ENCODE results near the gene ZNF343. TPM values are rescaled to one million over a fixed set of nuclear protein-coding genes. Genes with fewer than 3 reads are reported as not detected.

ZNF343 gene
- total and polyA plus RNA-seq, 8 donors = 0.58 to 14.3 (median 4.4) TPM

DNA sequence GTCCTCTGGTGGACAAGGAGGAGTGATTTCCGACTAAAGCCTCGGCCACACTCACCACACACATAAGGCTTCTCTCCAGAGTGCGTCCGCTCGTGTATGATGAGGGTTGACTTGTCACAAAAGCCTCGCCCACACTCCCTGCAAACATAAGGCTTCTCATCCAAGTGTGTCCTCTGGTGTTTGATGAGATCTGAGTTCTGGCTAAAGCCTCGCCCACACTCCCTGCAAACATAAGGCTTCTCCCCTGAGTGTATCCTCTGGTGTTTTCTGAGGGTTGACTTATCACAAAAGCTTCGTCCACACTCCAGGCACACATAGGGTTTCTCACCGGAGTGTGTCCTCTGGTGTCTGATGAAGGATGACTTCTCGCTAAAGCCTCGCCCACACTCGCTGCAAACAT lies 25.2 kb downstream of the ZNF343 start:
- Histone ChIP-seq H3K4me3 (no peak overlapping the region), H3K27me3 (no peaks in the 10 kb centered on the region), H3K36me3 (peaks cover 24 to 87% (median 86%) of the 10 kb centered on the region in 4 donors), H3K4me1 (no peaks in the 10 kb centered on the region), H3K9me3 (peaks cover 0 to 7% (median 4%) of the 10 kb centered on the region in 4 donors), H3K27ac (no peak overlapping the region)
- intact Hi-C loops (cut with DNase I; ENCODE audit: low total_unique reads) = no loop called here
- WGBS, 5 donors = 94 to 98% (median 95%) methylated on average over 12 of the region's 12 CpGs
- no peak for DNase-seq
- TF ChIP-seq EP300 (IDR thresholded peaks at IDR 0.05) (no peak), POLR2A (IDR thresholded peaks at IDR 0.05) (no peak), POLR2AphosphoS5 (IDR thresholded peaks at IDR 0.05) (no peak)
- TF ChIP-seq, protein P1, sequence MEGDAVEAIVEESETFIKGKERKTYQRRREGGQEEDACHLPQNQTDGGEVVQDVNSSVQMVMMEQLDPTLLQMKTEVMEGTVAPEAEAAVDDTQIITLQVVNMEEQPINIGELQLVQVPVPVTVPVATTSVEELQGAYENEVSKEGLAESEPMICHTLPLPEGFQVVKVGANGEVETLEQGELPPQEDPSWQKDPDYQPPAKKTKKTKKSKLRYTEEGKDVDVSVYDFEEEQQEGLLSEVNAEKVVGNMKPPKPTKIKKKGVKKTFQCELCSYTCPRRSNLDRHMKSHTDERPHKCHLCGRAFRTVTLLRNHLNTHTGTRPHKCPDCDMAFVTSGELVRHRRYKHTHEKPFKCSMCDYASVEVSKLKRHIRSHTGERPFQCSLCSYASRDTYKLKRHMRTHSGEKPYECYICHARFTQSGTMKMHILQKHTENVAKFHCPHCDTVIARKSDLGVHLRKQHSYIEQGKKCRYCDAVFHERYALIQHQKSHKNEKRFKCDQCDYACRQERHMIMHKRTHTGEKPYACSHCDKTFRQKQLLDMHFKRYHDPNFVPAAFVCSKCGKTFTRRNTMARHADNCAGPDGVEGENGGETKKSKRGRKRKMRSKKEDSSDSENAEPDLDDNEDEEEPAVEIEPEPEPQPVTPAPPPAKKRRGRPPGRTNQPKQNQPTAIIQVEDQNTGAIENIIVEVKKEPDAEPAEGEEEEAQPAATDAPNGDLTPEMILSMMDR (IDR thresholded peaks at IDR 0.05) = no peak

DNA sequence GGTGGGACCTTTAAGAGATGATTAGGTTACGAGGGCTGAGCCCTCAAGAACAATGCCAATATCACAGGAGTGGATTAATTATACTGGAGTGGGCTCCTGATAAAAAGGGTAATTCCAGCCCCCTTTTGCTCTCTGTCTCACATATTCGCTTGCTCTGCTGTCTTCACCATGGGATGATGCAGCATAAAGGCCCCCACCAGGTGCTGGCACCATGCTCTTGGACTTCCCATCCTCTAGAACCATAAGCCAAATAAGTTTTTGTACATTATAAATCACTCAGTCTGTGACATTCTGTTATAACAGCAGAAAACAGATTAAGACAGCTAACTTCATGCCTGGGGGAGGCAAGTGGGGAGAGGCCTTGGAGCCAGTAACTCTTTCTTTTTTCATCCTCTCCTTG lies 28.3 kb downstream of the ZNF343 start:
- TF ChIP-seq POLR2A (IDR thresholded peaks at IDR 0.05) (no peak), POLR2AphosphoS5 (IDR thresholded peaks at IDR 0.05) (no peak), EP300 (IDR thresholded peaks at IDR 0.05) (no peak)
- TF ChIP-seq, protein P1 (IDR thresholded peaks at IDR 0.05) = no peak
- no peak overlapping the region for H3K4me3 ChIP-seq
- 95 to 100% (median 98%) methylated on average over 2 of the region's 2 CpGs for WGBS, 5 donors
- no peak for DNase-seq
- H3K4me1 ChIP-seq = peaks cover 0 to 9% (median 4%) of the 10 kb centered on the region in 4 donors
- peaks cover 0 to 7% (median 4%) of the 10 kb centered on the region in 4 donors for H3K9me3 ChIP-seq
- H3K36me3 ChIP-seq = peaks cover 15 to 56% (median 55%) of the 10 kb centered on the region in 4 donors
- H3K27me3 ChIP-seq = no peaks in the 10 kb centered on the region
- intact Hi-C loops (cut with DNase I; ENCODE audit: low total_unique reads) = no loop called here
- no peak overlapping the region for H3K27ac ChIP-seq

DNA sequence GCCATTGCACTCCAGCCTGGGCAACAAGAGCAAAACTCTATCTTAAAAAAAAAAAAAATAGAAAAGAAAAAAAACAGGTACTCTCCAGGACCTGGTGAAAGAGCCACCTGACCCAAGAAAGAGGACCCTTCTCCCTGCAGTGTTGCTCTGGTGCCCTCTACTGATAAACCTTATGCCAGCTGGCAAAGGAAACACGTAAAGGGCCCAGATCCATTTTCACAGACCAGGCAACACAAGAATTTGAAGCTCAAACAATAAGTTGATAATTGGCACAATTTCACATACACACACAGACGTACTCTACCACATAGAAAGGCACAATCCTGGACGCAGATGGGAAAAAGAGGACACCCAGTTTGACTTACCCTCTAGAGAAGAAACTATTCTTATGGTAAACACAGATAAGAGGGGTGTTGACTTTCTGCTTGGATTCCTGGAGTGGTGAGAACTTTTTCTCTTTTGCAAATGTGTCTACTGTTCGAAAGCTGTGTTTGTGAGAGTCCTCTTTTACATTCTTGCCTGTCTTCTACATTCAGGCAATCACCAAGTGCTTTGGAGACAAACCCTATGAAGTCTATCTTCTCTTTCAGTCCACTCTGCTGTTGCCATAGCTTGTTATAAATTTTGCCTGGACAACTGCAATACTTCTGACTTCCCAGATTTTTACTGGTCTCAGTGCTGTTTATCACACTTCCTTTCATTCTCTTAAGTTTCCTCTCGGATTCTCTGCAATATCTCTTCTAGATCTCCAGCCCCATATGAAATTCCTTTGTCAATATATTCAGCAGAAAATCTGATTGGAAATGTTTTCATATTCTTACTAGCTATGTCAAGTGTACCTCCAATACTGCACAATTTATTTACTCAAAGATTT lies 31.7 kb downstream of the ZNF343 start:
- Histone ChIP-seq H3K27ac (no peak overlapping the region), H3K4me1 (peaks cover 0 to 9% (median 4%) of the 10 kb centered on the region in 4 donors), H3K27me3 (no peaks in the 10 kb centered on the region), H3K36me3 (peaks cover 0 to 24% (median 21%) of the 10 kb centered on the region in 4 donors), H3K4me3 (no peak overlapping the region), H3K9me3 (peaks cover 0 to 7% (median 4%) of the 10 kb centered on the region in 4 donors)
- DNase-seq = no peak
- no peak for TF ChIP-seq POLR2AphosphoS5 (IDR thresholded peaks at IDR 0.05)
- TF ChIP-seq, protein P1 (IDR thresholded peaks at IDR 0.05) = peak in 1 of 7 experiments; percentile 10
- 62 to 76% (median 74%) methylated on average over 5 of the region's 5 CpGs for WGBS, 5 donors
- intact Hi-C loops (cut with DNase I; ENCODE audit: low total_unique reads) = no loop called here

DNA sequence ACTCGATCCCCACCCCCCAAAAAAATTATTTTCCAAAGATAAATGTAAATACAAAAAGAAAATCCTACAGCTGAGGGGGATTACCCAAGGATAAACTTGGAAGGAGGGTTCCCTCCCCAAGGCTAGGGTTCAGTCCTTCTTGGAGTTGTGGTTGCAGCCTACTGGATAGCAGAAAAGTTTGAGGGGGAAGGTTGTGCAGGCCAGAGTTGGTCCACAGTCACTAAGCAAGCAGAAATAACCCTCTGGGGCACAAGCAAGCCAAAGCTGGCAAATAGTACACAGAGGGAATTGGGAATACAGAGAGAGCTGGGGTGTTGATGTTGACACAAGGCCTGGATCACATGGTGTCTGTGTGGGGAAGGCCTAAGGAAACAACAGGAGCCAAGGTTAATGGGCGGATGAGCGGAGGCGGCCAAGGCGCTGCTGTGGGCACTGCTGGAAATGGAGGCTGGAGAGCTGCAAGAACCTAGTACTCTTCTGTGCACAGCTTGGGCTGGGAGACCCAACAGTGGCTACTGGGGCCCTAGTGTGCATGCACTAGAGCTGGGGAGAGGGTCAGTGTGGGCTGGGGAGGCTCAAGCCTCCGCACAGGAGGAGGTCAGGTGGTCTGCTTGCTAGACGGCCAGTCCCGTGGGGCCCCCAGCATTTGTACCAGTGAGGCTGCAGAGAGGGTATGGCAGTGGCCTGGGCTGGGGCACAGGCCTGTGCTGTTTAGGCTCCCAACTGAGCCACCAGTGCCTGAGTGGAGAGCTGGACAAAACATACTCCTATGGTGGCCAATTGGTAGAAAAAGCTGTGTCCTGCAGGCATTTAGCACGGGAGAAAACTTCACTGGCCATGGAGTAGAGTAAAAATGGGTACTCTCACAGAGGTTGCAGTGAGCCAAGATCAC lies 32.6 kb downstream of the ZNF343 start:
- Histone ChIP-seq H3K36me3 (peaks cover 0 to 15% (median 13%) of the 10 kb centered on the region in 4 donors), H3K9me3 (peaks cover 0 to 7% (median 4%) of the 10 kb centered on the region in 4 donors), H3K4me3 (no peak overlapping the region), H3K27me3 (no peaks in the 10 kb centered on the region), H3K4me1 (peaks cover 0 to 11% (median 6%) of the 10 kb centered on the region in 4 donors), H3K27ac (peak overlapping the region in 3 of 5 donors; percentile 5 to 31 (median 21))
- intact Hi-C loops (cut with DNase I; ENCODE audit: low total_unique reads) = no loop called here
- TF ChIP-seq POLR2A (IDR thresholded peaks at IDR 0.05) (no peak), POLR2AphosphoS5 (IDR thresholded peaks at IDR 0.05) (peak in 1 of 3 donors; percentile 20), EP300 (IDR thresholded peaks at IDR 0.05) (no peak)
- TF ChIP-seq, protein P1 (IDR thresholded peaks at IDR 0.05) = no peak
- peak; percentile 26 to 48 for DNase-seq
- 78 to 87% (median 81%) methylated on average over 9 of the region's 9 CpGs for WGBS, 5 donors
